GM12872 (cell line): ENCODE results near the gene NCKAP5.
A peak's percentile ranks its signal among the peaks of the same experiment; 100 is the strongest.

Source experiments
- TF ChIP-seq, protein P1 (sequence below): IDR thresholded peaks from 3 replicates; pipeline ENCODE4 v1.5.1; 2011; ENCODE audit warnings: low read depth, mild to moderate bottlenecking, low read length, moderate library complexity; ENCODE audit not compliant: insufficient read depth

NCKAP5 gene

DNA sequence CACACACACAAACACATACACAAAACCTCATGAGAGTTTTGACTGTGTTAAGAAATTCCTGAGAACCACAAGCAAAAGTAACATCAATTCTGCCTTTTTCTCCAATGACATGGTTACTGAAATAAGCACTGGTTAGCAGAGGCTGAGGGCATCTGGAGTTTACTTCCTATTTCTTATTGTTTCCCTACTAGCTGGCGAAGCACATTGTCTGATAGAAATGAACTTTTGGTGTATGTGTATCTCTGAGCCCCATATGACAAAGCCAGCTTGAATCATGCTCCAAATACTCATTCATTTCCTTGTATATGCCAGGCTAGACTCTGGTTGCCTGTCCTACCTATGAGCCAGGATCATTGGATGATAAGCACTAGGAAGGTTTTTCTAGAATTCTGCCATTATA lies 203.1 kb downstream of the NCKAP5 start:
- TF ChIP-seq, protein P1, sequence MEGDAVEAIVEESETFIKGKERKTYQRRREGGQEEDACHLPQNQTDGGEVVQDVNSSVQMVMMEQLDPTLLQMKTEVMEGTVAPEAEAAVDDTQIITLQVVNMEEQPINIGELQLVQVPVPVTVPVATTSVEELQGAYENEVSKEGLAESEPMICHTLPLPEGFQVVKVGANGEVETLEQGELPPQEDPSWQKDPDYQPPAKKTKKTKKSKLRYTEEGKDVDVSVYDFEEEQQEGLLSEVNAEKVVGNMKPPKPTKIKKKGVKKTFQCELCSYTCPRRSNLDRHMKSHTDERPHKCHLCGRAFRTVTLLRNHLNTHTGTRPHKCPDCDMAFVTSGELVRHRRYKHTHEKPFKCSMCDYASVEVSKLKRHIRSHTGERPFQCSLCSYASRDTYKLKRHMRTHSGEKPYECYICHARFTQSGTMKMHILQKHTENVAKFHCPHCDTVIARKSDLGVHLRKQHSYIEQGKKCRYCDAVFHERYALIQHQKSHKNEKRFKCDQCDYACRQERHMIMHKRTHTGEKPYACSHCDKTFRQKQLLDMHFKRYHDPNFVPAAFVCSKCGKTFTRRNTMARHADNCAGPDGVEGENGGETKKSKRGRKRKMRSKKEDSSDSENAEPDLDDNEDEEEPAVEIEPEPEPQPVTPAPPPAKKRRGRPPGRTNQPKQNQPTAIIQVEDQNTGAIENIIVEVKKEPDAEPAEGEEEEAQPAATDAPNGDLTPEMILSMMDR = no peak

DNA sequence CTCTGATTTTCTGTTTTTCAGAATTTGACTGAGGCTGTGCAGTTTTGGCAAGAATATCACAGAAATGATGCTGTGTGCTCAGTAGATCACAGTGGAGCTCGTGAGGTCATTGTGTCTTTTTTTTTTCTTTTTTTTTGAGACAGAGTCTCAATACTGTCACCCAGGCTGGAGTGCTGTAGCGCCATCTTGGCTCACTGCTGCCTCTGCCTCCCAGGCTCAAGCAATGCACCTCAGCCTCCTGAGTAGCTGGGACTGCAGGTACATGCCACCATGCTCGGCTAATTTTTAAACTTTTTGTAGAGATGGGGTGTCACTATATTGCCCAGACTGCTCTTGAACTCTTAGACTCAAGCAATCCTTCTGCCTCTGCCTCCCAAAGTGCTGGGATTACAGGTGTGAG lies 203.6 kb downstream of the NCKAP5 start:
- TF ChIP-seq, protein P1 = 0 out of 3 replicates have a peak, but pooled peaks have one; percentile 19

DNA sequence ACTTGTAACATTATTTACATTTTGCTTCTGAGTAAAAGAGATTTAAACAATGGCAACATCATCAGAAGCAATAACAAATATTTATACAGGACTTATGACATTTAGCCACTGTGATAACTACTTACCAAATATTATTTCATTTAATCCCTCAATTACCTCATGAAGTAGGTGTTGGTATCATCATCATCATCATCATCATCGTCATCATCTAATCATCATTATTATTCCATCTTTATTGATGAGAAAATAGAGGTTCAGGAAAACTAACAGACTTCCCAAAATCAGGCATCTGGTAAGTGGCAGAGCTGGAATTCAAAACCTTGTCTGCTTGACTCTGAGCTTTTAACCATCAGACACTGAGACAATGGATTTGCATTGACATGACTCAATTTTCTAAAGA lies 204.4 kb downstream of the NCKAP5 start:
- TF ChIP-seq, protein P1 = no peak

DNA sequence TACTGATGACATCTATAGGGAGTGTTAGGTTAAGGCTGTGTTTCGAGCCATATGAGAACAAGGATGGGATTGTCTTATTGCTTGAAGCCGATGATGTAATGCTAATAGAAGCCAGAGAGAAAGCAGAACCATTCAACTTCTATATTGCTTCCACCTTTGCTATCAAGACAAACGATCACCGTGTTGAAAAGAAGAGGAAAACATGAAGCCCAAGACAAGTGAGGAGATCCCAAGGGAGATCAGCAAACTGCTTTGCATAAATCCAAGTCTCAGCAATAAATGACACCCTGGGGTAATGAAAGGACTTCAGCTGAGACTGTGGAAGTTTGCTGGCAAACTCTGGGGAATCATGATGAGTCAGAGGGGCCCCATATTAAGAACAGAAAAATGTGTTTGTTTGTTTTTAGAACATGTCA lies 206.2 kb downstream of the NCKAP5 start:
- TF ChIP-seq, protein P1 = no peak

DNA sequence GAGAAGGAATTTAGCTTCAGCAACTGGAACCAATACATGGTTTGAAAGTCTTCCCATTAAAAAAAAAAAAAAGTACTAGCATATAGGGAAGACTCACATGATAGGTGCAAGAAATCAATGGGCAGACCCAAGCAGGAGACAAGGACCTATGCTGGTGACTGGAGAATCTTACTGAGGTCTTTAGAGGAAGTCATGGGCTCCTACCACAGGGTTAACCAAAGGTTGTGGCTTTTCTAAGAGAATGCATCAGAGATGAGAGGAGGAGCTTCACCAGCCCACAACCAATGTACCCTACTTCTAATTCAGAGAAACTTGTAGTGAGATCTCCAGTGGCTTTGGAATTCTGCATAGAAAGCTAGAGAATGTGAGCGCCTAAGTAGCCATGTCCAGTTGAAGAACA lies 207.4 kb downstream of the NCKAP5 start:
- TF ChIP-seq, protein P1 = no peak

DNA sequence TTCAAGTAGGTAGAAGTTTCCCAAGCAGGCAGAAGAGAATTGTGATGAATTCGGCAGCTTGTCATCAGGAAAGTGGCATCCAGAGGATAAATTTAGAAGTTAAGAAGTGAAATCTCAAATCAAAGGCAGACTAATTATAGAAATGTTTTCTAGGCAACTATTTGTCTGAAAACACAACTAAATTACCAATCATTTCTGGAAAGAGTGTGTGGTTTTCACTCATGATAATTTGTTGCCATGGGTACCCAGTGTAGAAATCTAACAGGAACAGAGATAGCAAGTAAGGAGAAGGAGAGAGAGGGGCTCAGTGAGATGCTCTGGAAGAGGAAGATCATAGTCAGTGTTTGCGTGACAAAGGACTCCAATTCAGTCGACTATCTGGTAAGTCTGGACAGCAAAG lies 208.1 kb downstream of the NCKAP5 start:
- TF ChIP-seq, protein P1 = no peak

DNA sequence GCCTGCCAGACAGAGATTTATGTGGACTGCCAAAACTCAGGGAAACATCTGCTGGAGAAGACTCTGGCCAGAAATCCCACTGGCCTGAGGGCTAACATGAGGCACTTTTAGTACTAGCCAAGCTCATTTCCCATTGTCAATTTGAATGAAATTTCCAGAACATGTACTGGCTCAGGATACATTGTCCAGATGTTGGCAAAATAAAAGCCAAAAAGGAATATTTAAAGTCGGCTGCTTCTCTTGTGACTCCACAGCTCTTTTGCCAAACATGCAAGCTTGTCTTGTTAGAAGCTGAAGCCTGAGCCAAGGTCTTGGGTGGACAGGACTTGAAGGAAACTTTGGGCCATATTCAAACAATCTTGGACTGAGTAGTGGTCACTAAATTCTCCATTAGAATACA lies 215.5 kb downstream of the NCKAP5 start:
- TF ChIP-seq, protein P1 = no peak

DNA sequence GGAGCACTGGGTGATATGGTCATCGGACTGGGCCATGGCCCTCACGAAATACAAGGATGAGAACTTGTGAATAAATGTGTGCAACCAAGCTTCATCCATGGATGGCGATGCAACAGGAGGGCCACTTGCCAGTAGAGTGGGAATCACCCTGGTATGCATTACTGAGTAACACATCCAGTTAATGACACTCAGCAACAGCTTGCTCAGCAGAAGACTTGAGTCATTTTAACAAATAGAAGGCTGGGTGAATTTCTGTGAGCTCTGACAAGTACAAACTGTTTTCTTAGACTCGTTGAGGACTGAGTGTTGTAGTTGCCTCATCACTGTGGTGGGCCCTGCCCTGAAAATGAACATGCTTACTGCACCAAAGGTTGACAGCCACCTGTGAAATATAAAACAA lies 221.6 kb downstream of the NCKAP5 start:
- TF ChIP-seq, protein P1 = no peak
